GM12801 (cell line): Measurements from ENCODE around the gene CCNF.

Experiments
- TF ChIP-seq, protein P1 (sequence below): IDR thresholded peaks from one replicate; pipeline ENCODE4 v1.5.1; 2011; ENCODE audit warnings: control low read depth; ENCODE audit not compliant: insufficient read length; ENCODE audit errors: extremely low read depth

The CCNF gene

DNA sequence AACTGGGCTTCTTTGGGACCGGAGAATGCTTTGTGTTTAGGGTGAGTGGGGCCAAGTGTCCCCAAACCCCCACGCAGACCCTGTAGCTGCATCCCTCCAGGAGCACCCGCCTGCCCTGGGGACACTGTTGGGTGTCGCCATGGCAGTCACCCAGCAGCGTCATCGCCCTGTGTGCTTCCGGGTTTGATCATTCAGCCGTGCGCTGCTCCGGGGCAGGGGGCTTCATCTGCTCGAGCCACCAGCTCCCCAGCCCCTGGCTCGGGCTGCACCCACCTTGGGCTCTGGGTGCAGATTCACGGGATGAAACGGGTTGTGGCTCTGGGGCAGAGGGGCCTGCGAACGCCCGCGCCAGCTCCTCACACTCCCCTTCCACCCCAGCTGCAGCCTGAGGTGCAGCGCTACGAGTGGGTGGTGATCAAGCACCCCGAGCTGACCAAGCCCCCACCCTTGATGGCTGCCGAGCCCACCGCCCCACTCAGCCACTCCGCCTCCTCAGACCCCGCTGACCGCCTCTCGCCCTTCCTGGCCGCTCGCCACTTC, 70.7 kb downstream of the CCNF start:
- TF ChIP-seq, protein P1, sequence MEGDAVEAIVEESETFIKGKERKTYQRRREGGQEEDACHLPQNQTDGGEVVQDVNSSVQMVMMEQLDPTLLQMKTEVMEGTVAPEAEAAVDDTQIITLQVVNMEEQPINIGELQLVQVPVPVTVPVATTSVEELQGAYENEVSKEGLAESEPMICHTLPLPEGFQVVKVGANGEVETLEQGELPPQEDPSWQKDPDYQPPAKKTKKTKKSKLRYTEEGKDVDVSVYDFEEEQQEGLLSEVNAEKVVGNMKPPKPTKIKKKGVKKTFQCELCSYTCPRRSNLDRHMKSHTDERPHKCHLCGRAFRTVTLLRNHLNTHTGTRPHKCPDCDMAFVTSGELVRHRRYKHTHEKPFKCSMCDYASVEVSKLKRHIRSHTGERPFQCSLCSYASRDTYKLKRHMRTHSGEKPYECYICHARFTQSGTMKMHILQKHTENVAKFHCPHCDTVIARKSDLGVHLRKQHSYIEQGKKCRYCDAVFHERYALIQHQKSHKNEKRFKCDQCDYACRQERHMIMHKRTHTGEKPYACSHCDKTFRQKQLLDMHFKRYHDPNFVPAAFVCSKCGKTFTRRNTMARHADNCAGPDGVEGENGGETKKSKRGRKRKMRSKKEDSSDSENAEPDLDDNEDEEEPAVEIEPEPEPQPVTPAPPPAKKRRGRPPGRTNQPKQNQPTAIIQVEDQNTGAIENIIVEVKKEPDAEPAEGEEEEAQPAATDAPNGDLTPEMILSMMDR, result no peak

DNA sequence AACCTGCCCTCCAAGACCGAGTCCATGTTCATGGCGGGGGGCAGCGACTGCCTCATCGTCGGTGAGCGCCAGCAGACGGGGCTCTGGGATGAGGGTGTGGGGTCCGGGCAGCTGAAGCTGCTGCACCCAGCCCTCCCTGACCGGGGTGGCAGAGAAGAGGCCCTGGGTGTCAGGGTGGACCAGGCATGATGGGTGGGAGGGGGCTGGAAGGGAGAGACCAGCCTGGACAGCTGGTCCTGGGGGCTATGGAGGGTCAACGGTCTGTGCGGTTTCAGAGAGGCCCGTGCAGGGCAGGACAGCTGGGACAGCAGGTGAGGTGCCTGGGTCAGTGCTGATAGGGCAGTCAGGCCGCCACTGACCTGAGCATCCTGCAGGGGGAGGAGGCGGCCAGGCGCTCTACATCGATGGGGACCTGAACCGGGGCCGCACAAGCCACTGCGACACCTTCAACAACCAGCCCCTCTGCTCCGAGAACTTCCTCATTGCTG, 71.2 kb downstream of the CCNF start:
- TF ChIP-seq, protein P1, result no peak

DNA sequence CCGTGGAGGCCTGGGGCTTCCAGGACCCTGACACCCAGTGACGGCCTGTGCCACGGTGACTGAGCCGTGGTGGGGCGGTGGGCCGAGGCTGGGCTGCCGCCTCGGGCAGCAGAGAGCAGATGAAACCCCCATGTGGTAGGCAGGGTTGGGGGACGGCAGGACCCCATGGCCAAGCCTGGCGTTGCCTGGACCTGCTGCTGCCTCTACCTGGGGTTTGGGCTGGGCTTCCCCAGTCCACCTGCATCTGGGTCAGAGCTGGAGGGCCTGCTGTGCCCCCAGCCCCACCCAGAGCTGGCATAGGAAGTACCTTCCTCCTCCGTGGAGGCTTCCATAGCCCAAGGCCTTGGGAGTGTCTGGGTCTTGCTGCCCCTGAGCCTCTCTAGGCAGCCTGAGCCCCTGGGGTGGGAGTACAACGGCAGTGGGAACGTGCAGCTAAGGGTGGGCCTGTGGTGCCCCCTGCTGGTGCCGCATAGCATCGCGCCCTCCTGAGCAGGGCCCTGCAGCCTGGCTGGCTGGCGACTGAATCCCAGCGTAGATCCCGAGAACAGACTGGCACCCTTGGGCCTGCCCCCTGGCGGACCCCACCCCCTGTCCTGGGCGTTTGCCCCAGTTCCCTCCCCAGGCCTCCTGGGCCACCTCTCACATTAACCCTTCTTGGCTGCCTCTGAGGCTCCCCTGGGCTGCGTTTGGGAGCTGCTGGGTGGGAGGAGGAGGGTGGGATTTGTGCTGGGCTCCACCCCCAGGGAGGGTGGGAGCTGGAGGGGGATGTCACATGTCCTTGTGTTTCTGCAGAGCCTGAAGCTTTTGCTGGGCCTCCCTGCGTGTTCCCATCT, 71.9 kb downstream of the CCNF start:
- TF ChIP-seq, protein P1, result peak; percentile 31

DNA sequence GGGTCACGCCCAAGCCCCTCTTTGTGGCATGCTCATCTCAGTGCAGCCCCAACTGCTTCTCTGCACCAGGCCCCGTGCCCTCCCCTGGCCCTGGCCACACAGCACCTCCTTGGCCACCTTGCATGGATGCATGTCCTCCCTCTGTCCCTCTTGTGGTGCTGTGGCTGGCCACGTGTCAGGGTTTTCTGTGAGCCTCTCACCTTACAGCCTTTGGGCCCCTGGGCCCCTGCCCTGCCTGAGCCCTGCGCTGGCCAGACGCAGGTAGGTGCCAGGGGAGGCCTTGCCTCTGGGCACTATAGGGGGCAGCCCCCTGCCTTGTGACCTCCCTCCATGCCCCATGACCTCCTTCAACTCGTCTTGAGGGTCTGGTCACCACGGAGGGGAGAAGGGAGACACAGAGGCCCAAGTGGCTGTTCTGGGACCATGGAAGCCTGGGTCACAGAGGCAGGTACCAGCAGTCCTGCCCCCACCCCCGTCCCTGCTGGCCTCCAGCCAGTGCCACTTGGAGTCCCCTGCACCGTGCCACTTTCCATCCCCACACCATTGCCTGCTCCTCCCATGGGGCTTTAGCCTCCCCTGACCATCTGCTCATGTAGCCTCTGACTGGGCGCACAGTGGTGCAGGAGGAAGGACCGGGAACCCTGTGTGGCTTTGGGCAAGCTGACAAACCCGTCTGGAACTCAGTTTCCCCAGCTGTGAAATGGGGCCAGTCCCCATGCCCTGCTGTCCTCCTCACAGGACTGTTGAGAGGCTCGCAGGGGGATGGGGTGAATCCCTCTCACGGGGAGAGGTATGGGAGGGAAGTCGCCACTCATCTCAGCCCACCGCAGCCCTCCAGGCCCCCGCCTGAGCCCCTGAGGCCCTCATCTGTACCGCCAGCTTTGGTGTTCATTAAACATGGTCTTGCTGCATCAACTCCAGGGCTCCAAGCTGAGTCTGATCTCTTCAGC, 73.0 kb downstream of the CCNF start:
- TF ChIP-seq, protein P1, result no peak

DNA sequence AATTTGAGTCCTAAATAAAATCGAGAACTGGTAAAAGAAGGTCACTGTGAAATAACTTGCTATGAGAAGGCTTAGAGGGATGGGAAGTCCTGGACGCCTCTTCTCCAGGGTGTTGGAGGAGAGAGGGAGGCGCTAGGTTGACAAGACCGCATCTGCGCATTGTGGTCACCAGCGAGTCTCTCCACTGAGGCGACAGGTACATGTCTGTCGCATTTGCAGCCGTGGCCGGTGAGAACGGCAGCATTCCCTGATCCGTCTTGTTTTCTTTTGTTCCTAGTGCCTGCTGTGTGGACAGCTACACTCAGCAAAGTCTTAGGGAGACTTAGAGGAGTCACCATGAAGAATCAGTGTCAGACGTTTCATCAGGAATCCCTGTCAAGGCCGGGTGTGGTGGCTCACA, 76.4 kb downstream of the CCNF start:
- TF ChIP-seq, protein P1, result no peak

DNA sequence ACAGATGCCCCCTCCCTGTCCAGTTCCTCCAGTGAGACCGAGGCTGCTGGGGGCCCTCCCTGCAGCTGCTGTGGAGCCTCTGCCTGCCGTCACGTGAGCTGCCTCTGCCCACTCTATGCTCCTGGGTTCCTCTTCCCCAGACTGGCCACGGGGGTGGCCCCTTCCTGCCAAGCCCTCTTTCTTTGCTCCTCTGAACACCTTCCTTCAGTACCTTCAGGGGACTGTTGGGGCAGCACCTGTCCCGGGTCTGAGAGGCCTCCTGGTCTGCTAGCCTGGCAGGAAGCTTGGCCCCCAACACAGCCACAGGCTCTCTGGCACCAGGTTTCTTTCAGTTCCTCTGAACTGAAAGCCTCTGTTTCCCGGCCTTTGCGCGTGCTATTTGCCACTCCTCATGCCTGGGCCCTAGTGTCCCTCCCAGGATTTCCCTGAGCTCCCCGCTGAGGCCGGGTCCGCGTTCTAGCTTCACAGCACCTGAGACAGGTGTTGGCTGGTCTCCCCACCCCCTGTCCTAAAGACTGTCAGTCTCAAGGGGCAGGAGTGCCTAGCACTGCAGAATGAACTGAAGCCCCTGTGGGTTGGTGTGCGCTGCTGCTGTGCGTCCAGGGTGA, 77.9 kb downstream of the CCNF start:
- TF ChIP-seq, protein P1, result no peak

DNA sequence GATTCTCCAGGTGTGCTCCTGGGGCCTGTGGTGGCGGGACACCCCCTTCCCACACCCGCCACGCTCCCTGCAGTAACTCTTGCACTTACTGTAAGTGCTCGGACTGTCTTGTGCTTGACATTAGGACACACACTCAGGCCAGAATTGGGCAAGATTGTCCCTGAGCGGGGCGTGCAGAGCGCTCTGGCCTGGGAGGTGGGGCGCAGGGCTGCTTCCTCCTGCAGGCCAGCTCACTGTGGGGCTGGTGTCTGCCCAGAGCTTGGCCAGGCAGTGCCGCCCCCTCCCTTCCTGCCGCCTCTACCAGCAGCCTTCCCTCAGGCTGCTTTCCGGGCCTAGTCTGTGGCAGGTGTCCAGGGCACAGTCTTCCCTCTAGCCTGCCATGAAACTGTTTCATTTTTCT, 78.4 kb downstream of the CCNF start:
- TF ChIP-seq, protein P1, result no peak
